Ishikawa (cell line): ENCODE measurements around the gene IGFBP2.

ENCODE experiments used
- CEBPB ChIP-seq: IDR thresholded peaks from 2 replicates; pipeline ENCODE4 v1.6.1; 2012
- CREB1 ChIP-seq: IDR thresholded peaks from 2 replicates; pipeline ENCODE4 v1.6.1; 2012; ENCODE audit warnings: low read depth
- EP300 ChIP-seq: IDR thresholded peaks from 2 replicates; pipeline ENCODE4 v1.6.1; 2012; ENCODE audit warnings: borderline replicate concordance
- FOXM1 ChIP-seq: IDR thresholded peaks from 2 replicates; pipeline ENCODE4 v1.6.1; 2012; ENCODE audit warnings: low read depth, borderline replicate concordance
- NFIC ChIP-seq: IDR thresholded peaks from 2 replicates; pipeline ENCODE4 v1.6.1; 2012
- TAF1 ChIP-seq: IDR thresholded peaks from 2 replicates; pipeline ENCODE4 v1.6.1; 2012; ENCODE audit warnings: low read depth, mild to moderate bottlenecking
- TCF12 ChIP-seq: IDR thresholded peaks from 2 replicates; pipeline ENCODE4 v1.6.1; 2012; ENCODE audit warnings: low read depth
- TEAD4 ChIP-seq: IDR thresholded peaks from 2 replicates; pipeline ENCODE4 v1.6.1; 2012
- YY1 ChIP-seq: IDR thresholded peaks from 2 replicates; pipeline ENCODE4 v1.6.1; 2012; ENCODE audit warnings: low read depth
- TF ChIP-seq, protein P1 (sequence below): IDR thresholded peaks from 2 replicates; pipeline ENCODE4 v1.6.1; 2012
- TF ChIP-seq, protein P2 (sequence below): IDR thresholded peaks from 2 replicates; pipeline ENCODE4 v1.6.1; 2012; ENCODE audit warnings: low read depth, mild to moderate bottlenecking
- TF ChIP-seq, protein P3 (sequence below): IDR thresholded peaks from 2 replicates; pipeline ENCODE4 v1.6.1; 2012

DNA sequence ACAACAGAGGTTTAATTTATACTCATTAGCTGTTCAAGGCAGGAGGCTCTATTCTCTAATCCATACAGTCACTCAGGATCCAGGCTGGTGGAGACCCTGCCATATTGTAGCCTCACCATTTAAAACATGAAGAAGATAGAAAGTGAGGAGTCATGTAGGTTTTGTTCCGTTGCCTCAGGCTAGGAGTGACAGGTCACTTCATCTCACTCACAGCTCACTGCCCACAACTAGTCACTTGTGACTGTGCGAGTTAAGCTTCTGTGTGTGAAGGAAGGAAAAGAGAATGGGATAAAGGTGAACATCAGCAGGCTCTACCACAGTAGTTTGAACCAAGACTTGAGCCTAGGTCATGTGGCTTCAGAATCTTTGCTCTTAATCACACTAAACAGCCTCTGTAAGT lies 9.0 kb upstream of the IGFBP2 start:
- TF ChIP-seq TAF1, result no peak
- no peak for TF ChIP-seq TEAD4
- no peak for TF ChIP-seq EP300
- no peak for TF ChIP-seq NFIC
- TF ChIP-seq, protein P1, sequence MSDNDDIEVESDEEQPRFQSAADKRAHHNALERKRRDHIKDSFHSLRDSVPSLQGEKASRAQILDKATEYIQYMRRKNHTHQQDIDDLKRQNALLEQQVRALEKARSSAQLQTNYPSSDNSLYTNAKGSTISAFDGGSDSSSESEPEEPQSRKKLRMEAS, result no peak
- TF ChIP-seq YY1, result no peak
- TF ChIP-seq, protein P2, sequence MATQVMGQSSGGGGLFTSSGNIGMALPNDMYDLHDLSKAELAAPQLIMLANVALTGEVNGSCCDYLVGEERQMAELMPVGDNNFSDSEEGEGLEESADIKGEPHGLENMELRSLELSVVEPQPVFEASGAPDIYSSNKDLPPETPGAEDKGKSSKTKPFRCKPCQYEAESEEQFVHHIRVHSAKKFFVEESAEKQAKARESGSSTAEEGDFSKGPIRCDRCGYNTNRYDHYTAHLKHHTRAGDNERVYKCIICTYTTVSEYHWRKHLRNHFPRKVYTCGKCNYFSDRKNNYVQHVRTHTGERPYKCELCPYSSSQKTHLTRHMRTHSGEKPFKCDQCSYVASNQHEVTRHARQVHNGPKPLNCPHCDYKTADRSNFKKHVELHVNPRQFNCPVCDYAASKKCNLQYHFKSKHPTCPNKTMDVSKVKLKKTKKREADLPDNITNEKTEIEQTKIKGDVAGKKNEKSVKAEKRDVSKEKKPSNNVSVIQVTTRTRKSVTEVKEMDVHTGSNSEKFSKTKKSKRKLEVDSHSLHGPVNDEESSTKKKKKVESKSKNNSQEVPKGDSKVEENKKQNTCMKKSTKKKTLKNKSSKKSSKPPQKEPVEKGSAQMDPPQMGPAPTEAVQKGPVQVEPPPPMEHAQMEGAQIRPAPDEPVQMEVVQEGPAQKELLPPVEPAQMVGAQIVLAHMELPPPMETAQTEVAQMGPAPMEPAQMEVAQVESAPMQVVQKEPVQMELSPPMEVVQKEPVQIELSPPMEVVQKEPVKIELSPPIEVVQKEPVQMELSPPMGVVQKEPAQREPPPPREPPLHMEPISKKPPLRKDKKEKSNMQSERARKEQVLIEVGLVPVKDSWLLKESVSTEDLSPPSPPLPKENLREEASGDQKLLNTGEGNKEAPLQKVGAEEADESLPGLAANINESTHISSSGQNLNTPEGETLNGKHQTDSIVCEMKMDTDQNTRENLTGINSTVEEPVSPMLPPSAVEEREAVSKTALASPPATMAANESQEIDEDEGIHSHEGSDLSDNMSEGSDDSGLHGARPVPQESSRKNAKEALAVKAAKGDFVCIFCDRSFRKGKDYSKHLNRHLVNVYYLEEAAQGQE, result no peak
- TF ChIP-seq TCF12, result no peak
- TF ChIP-seq, protein P3, sequence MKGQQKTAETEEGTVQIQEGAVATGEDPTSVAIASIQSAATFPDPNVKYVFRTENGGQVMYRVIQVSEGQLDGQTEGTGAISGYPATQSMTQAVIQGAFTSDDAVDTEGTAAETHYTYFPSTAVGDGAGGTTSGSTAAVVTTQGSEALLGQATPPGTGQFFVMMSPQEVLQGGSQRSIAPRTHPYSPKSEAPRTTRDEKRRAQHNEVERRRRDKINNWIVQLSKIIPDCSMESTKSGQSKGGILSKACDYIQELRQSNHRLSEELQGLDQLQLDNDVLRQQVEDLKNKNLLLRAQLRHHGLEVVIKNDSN, result no peak
- TF ChIP-seq FOXM1, result no peak
- no peak for TF ChIP-seq CEBPB
- TF ChIP-seq CREB1, result no peak
